Esophagus muscularis mucosa (tissue), 3 donors: ENCODE measurements around the gene KCNS1.

ENCODE experiments used
- CTCF ChIP-seq, 3 experiments: fragments of 200-600 bp in 2 of 3; fragments of 450-650 bp in 1 of 3; sonication (generic) in 2 of 3; IDR thresholded peaks; one replicate each; pipeline ENCODE4 v1.5.1; 2017 to 2019; ENCODE audit warnings: antibody characterized with exemption in 3 of 3, mild to moderate bottlenecking in 2 of 3, moderate library complexity in 1 of 3
- POLR2A ChIP-seq: fragments of 450-650 bp; IDR thresholded peaks from one replicate; pipeline ENCODE4 v1.6.1; 2017; ENCODE audit warnings: antibody characterized with exemption, moderate library complexity, mild to moderate bottlenecking, low read depth
- POLR2AphosphoS5 ChIP-seq, 2 donors: sonication (generic); formaldehyde crosslinking; IDR thresholded peaks; one replicate each; pipeline ENCODE4 v1.6.1; 2017; ENCODE audit warnings: antibody characterized with exemption in 2 of 2

- TF ChIP-seq CTCF (IDR thresholded peaks at IDR 0.05) (no peak), POLR2AphosphoS5 (IDR thresholded peaks at IDR 0.05) (no peak), POLR2A (no peak)
These were observed 2.1 kb upstream of the KCNS1 start for GRCh38 chr20:45103072-45103471.
